ENCODE data around the gene ISYNA1. TPM values are rescaled to one million over a fixed set of nuclear protein-coding genes. Genes with fewer than 3 reads are reported as not detected.
A peak's percentile ranks its signal among the peaks of the same experiment; 100 is the strongest.

Gene ISYNA1
- total and polyA plus RNA-seq, 12 donors, result 12.6 to 137 (median 20.5) TPM

GRCh38 chr19:18419699-18420460 lies 18.1 kb downstream of the ISYNA1 start:
- H3K4me1 ChIP-seq, result peaks cover 33 to 92% (median 77%) of the 10 kb centered on the region in 9 donors
- WGBS, 2 donors, result 3 to 4% methylated on average over 55 to 97 of the region's 97 CpGs
- ATAC-seq (no peak), DNase-seq (no peak)
- H3K27me3 ChIP-seq, result peaks cover 0 to 15% (median 0%) of the 10 kb centered on the region in 7 donors
- intact Hi-C loops (cut with DNase I), result loop anchor here in 6 of 10 donors (5.0 to 10.0 kb wide), 4 partner anchors 135 to 215 kb away; partner anchors contain the start of genes RAB3A (in 3 of the 6), IQCN (in 1 of the 6) and JUND (in 1 of the 6)
- peak overlapping the region; percentile 78 to 99 (median 96) for H3K27ac ChIP-seq
- H3K4me3 ChIP-seq, result peak overlapping the region; percentile 45 to 82 (median 76)
- TF ChIP-seq, protein P1, sequence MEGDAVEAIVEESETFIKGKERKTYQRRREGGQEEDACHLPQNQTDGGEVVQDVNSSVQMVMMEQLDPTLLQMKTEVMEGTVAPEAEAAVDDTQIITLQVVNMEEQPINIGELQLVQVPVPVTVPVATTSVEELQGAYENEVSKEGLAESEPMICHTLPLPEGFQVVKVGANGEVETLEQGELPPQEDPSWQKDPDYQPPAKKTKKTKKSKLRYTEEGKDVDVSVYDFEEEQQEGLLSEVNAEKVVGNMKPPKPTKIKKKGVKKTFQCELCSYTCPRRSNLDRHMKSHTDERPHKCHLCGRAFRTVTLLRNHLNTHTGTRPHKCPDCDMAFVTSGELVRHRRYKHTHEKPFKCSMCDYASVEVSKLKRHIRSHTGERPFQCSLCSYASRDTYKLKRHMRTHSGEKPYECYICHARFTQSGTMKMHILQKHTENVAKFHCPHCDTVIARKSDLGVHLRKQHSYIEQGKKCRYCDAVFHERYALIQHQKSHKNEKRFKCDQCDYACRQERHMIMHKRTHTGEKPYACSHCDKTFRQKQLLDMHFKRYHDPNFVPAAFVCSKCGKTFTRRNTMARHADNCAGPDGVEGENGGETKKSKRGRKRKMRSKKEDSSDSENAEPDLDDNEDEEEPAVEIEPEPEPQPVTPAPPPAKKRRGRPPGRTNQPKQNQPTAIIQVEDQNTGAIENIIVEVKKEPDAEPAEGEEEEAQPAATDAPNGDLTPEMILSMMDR (IDR thresholded peaks at IDR 0.05), result no peak
- H3K36me3 ChIP-seq, result no peaks in the 10 kb centered on the region
- no peaks in the 10 kb centered on the region for H3K9me3 ChIP-seq

DNA sequence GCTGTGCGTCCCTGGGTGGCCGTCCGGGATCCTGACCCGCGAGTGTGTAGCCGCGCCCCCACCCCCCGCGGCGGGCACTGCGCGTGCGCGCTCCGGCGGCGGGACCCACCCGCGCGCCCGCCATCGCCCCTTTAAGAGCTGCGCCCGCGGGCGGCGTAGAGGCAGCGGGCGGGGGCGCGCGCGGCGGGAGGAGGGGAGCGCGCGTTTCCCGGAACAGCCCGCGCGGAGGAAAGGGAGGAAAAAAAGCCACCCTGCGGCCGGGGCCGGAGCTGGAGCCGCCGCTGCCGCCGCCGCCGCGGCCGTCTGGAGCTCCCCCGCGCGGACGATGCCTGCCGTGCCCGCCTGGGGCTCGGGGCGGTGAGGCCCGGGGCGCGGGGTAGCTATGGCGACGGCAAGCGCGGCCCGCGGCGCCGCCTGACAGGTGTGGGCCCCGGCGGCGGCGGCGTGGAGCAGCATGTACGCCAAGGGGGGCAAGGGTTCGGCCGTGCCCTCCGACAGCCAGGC lies 18.7 kb downstream of the ISYNA1 start, which contains the start of gene SSBP4:
Gene SSBP4 (plus strand): TSS at position 204 of the 504 bp plus-strand sequence. CDS start 251 bp downstream, at position 455.
- H3K4me1 ChIP-seq, result peaks cover 33 to 93% (median 84%) of the 10 kb centered on the region in 9 donors
- H3K36me3 ChIP-seq, result no peaks in the 10 kb centered on the region
- intact Hi-C loops (cut with DNase I), result loop anchor here in 6 of 10 donors (5.0 to 10.0 kb wide), 4 partner anchors 134 to 214 kb away; partner anchors contain the start of genes RAB3A (in 3 of the 6), IQCN (in 1 of the 6) and JUND (in 1 of the 6)
- WGBS, 2 donors, result 0 to 1% methylated on average over 30 to 78 of the region's 80 CpGs
- peak within 1 kb of the TSS; percentile 78 to 99 (median 96) for H3K27ac ChIP-seq
- peak in 6 of 8 donors; percentile 0 to 30 (median 7) for ATAC-seq
- TF ChIP-seq, protein P1 (IDR thresholded peaks at IDR 0.05), result peak in 8 of 9 donors; percentile 5 to 66 (median 36)
- H3K9me3 ChIP-seq, result no peaks in the 10 kb centered on the region
- peaks cover 0 to 15% (median 0%) of the 10 kb centered on the region in 7 donors for H3K27me3 ChIP-seq
- peak; percentile 69 to 82 for DNase-seq
- peak within 1 kb of the TSS; percentile 45 to 82 (median 76) for H3K4me3 ChIP-seq

GRCh38 chr19:18418483-18419194 lies 19.3 kb downstream of the ISYNA1 start:
- peak in 3 of 8 donors; percentile 0 to 3 (median 1) for ATAC-seq
- 12 to 13% methylated on average over 39 of the region's 39 CpGs for WGBS, 2 donors

More at GRCh38 chr19:18418483-18419194, 19.3 kb downstream of the ISYNA1 start:
- DNase-seq, result peak in 1 of 2 donors; percentile 47
- peak overlapping the region; percentile 78 to 99 (median 96) for H3K27ac ChIP-seq
- no peaks in the 10 kb centered on the region for H3K36me3 ChIP-seq
- no peaks in the 10 kb centered on the region for H3K9me3 ChIP-seq
- H3K4me3 ChIP-seq, result peak overlapping the region in 9 of 10 donors; percentile 67 to 82 (median 77)
- H3K27me3 ChIP-seq, result peaks cover 0 to 15% (median 0%) of the 10 kb centered on the region in 7 donors
- TF ChIP-seq, protein P1 (IDR thresholded peaks at IDR 0.05), result no peak
- intact Hi-C loops (cut with DNase I), result loop anchor here in 6 of 10 donors (5.0 to 10.0 kb wide), 4 partner anchors 134 to 214 kb away; partner anchors contain the start of genes RAB3A (in 3 of the 6), IQCN (in 1 of the 6) and JUND (in 1 of the 6)
- H3K4me1 ChIP-seq, result peaks cover 33 to 91% (median 83%) of the 10 kb centered on the region in 9 donors
